Measurements from ENCODE around the gene PPM1A. TPM values are rescaled to one million over a fixed set of nuclear protein-coding genes. Genes with fewer than 3 reads are reported as not detected.

Gene PPM1A
- total and polyA plus RNA-seq, 2 of the 8 experiments (the other 6 are each of a cell fraction or from before 2014, with no cell fraction given) = 14.0 to 51.2 TPM

- TF ChIP-seq CHD7 (IDR thresholded peaks at IDR 0.05; ENCODE audit: insufficient replicate concordance, low read length) (no peak), SRF (IDR thresholded peaks at IDR 0.05; ENCODE audit: low read depth, low read length) (no peak), SIRT6 (IDR thresholded peaks at IDR 0.05; ENCODE audit: low read length) (no peak), KDM5A (IDR thresholded peaks at IDR 0.05; ENCODE audit: low read length) (no peak), HDAC6 (IDR thresholded peaks at IDR 0.05; ENCODE audit: low read depth, low read length) (no peak)
Observed at GRCh38 chr14:60217713-60218112, 31.3 kb upstream of the PPM1A start (continued).

Data from H1 (cell line).